HG03108 (cell line): ENCODE results near the gene DOC2B.
"Not testable (repeated sequence)": the region's sequence is repeated elsewhere in the genome, so short reads cannot be mapped to it uniquely, and the experiment has no call there.

Experiments
- ATAC-seq: cut with Tn5 transposase; IDR thresholded peaks from one replicate; pipeline ENCODE4 v1.9.1; 2021; ENCODE audit warnings: moderate library complexity; ENCODE audit not compliant: unreplicated experiment

DOC2B gene

DNA sequence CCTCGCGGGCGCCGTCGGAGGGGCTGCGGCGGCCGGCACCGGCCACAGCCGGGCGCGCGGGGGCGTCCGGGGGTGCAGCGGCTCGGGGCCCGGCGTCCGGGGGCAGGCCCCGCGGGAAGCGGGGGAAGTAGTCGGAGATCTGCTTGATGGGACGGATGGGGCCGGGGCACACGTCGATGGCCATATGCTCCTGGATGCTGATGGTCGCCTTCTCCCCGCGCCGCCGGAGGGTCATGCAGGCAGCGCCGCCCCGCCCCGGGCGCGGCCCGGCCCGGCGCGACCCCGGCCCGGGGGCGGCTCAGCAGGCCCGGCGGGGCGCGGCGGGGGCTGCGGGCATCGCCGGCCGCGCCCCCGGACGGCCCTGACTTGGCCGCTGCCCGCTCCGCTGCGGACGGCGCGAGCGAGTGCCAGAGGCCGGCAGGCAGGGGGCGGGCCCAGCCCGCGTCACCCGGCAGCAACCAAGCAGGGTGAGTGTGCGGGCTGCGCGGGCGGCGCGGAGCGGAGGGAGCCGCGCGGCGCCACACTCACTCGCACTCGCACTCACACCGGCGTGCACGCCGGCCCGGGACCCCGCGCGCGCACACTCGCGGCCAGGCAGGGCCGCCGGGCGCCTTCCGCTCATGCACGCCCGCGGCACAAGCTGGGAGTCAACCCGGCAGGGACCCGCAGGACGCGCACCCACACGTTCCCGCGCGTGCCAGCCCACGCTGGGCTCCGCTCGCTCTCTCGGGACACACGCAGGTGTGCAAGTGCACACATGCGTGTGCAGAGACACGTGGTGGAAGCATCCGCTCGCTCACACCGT lies at the start of gene DOC2B:
Gene DOC2B, minus strand, starts transcription at position 406 of the 805 bp plus-strand sequence. Its CDS starts 171 bp downstream, at position 235.
- no peak for ATAC-seq

GRCh38 chr17:230395-230770 lies 48.9 kb upstream of the DOC2B start:
- no peak for ATAC-seq

GRCh38 chr17:229709-230394 lies 48.4 kb upstream of the DOC2B start:
- no peak for ATAC-seq

DNA sequence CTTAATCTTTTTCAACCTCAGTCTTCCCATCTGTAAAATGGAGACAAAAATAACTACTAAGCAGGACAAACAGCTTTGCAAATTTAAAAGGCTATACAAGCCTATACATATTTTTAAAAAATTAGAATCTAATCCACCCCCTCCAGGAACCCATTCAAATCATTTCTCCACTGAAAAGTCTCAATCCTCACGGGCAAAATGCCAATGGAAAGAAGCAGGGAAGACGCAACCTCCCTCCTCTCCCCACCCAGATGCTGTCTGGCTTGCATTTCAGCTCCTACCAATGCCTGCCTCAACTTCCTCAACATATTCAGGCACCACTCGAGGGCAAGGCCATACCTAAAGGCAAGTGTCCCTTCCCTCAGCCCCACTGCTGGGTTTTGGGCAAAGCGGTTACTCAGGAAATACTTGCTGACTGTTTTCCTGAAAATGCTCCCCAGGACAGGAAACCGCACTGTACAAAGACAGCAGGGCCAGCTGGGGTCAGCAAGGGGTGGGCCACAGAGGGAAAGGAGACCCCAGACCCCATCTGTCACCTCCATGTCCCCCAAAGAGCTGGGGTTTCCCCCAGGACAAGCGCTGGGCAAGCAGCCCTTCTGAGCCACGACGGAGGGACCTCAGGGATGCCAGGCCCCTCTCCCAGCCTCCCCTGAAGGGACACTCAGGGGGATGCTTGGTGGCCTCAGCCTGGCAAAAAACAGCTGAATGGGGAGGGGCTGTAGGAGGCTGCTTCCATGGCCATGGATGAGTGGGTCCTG lies 47.7 kb upstream of the DOC2B start:
- ATAC-seq: no peak

GRCh38 chr17:227946-228615 lies 46.6 kb upstream of the DOC2B start:
- no peak for ATAC-seq

- no peak for ATAC-seq
These were observed 45.9 kb upstream of the DOC2B start for GRCh38 chr17:227078-227945.

DNA sequence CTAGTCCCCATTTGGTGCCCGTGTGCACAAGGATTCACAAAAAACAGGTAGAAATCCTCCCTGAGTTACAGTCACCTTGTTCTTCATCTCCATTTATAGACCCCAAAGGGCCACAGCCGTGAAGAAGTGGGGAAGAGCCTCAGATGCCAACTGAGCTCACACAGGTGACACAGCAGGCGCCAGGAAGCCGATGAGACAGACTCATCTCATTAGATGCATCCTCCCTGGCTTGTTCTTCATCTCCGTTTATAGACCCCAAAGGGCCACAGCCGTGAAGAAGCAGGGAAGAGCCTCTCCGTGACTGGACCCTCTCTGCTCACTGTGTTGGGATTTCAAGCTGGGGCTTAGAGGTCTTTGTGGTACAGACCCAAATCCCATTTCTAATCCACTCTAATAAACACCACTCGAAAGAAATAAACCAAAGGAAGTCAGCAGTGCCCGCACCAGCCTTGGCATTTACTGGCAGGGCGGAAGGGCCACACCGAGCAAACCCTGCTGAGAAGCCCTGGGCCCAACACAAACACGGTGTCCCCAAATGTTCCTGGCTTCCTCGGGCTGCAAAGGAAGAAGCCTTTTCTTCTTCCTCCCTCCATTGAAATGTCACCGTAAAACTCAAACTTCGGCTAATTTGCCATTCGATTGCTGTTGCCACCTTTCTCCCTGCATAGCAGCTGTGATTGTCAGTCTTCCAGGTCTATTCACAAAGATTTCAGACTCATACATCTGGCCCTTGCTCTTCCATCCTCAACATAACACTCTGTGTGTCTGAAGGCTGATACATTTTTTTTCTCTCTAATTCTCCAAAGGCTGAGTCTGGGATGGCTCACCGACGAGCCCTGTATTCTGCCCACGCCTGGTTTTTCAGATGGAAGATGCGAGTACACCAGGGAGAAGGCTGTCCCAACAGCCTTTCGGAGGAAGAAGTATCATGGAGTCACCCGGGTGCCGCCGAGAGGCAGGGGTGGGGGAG lies 44.9 kb upstream of the DOC2B start:
- no peak for ATAC-seq

DNA sequence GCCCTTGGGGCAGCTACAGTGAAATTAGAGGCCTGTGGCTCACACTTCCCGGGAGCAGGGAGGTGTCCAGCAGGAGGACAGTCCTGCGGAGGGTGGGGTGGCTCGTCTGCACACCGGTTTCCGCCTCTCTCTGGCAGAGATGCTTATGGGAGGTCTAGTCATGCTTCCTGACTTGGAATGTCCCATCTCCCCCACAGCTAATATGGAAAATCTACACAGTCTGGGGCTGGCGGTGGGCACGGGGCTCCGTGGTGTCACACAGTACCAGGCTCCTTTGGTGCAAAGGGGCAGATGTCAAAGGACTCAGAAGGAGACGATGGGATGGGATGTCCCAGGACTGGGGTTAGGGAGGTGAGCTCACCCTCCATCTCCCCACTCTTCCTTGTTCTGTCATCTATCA lies 44.1 kb upstream of the DOC2B start:
- ATAC-seq: no peak

DNA sequence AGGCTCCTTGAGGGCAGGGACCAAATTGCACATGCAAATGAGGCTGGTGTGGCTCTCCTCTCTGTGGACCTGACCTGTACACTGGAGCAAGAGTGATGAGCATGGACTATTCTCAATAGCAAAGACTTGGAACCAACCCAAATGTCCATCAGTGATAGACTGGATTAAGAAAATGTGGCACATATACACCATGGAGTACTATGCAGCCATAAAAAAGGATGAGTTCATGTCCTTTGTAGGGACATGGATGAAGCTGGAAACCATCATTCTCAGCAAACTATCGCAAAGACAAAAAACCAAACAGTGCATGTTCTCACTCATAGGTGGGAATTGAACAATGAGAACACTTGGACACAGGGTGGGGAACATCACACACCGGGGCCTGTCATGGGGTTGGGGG lies 43.1 kb upstream of the DOC2B start:
- ATAC-seq: not testable (repeated sequence)

DNA sequence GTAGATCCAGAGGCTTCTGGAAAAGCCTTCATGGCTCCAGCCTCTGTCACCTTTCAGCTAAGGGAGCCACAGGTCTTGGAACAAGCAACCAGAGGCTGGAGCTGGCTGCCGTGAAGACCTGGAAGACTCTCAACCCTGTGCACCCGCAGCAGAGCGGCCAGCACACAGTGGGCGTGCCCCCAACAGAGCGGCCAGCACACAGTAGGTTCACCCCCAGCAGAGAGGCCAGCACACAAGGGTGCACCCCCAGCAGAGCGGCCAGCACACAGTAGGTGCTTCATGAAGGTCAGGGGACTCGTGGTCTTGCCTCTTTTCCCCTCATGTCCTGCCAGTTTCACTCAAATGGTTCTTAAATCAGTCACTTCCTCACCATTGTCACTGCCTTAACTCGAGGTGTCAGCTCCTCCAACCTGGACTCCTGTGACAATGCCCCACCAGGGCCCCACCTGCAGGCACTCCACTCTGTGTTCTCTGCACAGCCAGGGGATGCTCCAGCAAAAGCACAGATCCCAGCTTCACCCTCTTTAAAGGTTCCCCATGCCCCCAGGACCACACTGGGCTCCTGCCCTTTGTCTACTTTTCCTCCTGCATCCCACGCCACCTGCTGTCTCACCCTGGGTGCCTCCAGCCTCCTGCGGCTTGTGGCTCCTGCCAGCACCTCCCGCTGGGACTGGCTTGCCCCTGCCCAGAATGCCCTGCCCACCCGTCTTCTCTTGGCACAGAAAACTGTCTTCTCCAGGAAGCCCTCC lies 42.4 kb upstream of the DOC2B start:
- ATAC-seq: no peak

DNA sequence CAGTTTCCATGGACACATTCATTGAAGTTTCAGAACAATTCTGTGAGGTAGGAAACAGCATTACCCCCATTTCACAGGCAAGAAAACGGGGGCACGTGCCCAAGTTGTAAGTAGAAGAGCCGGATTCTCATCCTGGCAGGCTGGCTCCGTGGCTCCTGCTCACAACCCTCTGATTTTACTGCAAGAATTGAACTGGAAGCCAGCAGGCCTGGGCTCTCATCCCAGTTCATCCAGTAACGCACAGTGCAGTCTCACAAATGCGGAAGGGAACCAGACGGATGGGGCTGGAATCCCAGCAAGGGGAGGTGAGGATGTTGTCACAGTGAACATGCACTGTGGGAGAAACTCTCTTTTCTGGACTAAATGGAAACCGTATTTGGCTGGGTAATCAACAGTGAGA lies 40.7 kb upstream of the DOC2B start:
- no peak for ATAC-seq

GRCh38 chr17:219696-220095 lies 38.2 kb upstream of the DOC2B start:
- ATAC-seq: no peak

DNA sequence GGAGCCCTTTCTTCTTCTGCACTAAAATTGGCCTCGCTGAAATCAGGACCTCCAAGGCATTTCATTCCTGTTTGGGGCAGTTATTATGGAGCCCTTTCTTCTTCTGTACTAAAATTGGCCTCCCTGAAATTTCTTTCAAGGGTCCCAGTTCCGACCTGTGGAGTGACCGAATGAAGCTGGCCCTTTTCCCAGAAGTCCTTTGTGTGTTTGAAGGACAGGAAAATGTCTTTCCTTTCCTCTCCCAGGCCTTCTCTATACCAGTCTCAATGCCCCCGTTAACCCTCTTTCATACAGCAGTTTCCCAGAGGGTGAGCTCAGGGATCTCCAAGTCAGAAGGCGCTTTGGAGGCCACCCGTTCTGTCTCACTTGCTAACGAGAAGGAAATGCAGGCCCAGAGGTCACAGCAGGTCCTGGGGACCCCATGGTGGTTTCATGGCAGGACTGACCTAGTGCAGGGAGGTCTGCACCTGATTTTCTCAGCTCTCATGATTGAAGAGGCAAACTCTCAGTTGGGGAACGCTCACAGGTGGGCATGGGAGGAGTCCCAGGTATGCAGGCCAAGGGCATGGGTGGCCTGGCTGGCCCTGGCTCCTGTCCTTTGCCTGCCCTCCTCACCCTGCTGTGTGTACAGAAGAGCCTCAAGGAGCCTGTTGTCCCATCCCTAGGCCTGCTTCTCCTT lies 37.1 kb upstream of the DOC2B start:
- ATAC-seq: no peak

- ATAC-seq: no peak
These were observed 35.2 kb upstream of the DOC2B start for GRCh38 chr17:216625-217024.

DNA sequence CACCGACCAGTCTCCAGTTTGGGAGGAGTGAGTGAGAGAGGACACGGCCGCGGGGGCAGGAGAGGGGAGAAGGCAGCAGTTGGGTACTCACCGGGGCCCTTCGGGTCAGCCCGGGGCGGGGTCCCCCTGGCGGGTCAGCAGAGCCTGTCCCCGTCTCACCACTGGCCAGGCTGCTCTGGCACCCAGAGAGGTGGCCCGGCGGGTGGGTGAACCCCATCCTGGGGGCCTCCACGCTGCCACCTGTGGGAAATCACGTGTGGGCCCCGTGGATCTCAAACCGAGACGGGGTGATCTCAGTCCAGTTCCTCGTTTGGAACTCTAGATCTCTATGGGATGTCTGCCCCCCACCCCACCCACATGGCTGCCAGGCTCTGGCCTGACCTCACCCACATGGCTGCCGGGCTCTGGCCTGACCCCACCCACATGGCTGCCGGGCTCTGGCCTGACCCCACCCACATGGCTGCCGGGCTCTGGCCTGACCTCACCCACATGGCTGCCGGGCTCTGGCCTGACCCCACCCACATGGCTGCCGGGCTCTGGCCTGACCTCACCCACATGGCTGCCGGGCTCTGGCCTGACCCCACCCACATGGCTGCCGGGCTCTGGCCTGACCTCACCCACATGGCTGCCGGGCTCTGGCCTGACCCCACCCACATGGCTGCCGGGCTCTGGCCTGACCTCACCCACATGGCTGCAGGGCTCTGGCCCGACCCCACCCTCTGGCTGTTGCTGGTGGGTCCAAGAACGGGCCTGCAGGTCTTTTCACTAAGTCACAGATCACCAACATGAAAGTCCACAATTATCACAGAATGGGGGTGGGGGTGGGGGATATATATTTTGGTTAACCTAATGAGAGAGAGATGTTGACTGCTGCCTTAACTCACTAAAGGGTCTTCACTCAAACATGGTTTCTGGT lies 34.4 kb upstream of the DOC2B start:
- ATAC-seq: not testable (repeated sequence)

GRCh38 chr17:214881-215331 lies 33.5 kb upstream of the DOC2B start:
- no peak for ATAC-seq
